Measurements from ENCODE around the gene AMACR.

AMACR gene

GRCh38 chr5:34005211-34005610, 2.6 kb downstream of the AMACR start:
- no peak for DNase-seq

GRCh38 chr5:34003941-34004340, 3.9 kb downstream of the AMACR start:
- DNase-seq = no peak

DNA sequence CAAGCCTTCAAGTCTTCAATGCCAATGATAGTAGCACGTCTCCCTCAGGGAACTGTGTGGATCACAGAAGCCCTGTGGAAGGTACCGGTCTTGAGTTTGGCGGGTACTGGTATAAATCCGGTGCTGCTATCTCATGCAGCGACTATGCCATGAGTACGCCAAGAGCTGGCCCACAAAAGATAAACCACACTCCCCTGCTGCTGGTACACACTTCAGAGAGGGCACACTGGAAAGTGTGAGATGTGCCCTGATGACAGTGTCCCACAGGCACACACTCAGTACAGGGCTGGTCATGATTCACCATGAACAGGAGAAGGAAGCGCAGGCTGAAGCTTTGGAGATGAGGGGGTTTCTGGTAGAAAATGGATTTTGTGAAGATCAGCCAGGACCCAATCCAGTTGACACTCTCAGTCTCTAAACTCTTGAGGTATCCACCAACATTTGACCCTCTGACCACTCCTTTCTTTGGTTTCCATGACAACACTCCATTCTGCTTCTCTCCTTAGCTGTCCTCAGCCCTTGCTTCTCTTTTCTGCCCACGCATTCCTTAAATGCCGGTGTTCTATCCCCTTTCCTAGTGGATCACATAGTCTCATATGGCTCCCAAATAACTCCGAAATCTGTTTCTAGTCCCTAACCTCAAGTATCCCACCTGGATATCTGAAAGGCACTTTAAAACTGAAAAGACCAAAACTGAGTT, 5.1 kb downstream of the AMACR start:
- DNase-seq = no peak

GRCh38 chr5:34001241-34001841, 6.5 kb downstream of the AMACR start:
- DNase-seq = no peak

DNA sequence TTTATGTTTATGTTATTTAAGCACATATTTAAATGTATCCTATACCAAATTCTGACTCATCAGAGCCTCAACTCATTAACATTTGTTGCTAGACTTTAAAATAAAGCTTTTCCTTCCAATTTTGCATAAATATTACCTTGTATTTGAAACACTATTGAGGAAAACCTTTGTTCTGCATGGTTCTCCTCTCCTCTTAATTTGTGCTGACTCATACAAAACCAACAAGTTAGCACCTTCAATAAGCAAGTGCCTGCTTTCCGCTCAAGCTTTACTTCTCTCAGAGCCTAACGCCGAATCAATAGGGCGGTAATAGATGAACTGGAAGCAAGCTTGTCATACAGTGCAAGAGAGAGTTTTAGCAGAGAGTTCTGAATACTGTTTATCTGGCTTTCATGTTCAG, 7.9 kb downstream of the AMACR start:
- no peak for DNase-seq

DNA sequence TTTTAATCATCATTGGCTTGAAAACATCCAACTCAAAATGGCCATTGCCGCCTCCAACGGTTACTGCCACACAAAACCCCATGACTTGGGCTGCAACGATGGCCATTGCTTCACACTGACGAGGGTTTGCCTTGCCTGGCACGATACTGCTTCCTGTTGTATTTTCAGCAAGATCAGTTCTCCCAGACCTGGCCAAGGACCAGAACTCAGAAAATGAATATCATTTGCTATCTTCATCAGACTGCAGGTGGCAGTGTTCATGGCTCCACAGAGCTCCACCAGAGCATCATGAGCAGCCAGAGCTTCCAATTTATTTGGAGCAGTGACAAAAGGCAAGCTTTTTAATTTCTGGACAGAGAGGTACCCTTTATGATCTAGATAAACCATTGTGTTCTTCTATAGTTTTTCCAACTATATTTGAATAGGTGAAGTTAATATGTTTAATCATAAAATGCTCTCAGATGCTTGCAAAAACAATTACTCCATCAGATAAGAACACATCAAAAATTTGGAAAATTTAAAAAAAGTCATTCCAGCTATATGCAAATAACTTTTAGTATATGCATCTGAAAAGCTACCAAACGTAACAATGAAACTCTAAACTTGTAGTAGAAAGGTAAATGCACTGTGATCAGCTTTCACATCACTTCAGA, 10.4 kb downstream of the AMACR start:
- peak; percentile 69 to 74 for DNase-seq

GRCh38 chr5:33995865-33996264, 12.0 kb downstream of the AMACR start:
- no peak for DNase-seq

DNA sequence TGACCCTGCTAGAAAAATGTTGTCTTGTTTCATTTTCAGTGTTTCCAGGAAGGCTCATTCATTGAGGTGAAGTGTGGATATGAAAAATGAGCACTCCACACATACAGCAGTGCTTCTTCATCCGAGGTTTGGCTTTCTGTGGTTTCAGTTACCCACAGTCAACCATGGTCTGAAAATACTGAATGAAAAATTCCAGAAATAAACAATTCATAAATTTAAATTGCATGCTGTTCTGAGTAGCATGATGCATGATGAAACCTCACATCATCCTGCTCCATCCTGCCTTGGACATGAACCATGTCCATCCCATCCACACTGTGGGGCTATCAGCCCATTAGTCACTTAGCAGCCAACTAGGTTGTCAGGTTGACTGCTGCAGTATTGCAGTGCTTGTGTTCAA, 13.0 kb downstream of the AMACR start:
- no peak for DNase-seq

DNA sequence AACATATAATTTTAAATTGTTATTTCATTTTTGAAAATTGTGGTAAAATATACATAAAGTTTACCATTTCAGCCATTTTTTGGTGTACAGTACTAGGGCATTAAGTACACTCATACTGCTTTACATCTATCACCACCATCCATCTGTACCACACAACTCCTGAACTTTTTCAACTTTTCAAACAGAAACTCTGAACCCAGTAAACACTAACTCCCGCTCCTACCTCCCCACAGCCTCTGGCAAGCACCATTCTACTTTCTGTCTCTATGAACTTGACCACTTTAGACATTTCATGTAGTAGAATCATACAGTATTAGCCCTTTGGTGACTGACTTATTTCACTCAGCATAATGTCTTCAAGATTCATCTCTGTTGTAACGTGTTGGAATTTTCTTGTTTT, 15.0 kb downstream of the AMACR start:
- no peak for DNase-seq

- no peak for DNase-seq
Observed at GRCh38 chr5:33985447-33985846, 22.4 kb downstream of the AMACR start.

DNA sequence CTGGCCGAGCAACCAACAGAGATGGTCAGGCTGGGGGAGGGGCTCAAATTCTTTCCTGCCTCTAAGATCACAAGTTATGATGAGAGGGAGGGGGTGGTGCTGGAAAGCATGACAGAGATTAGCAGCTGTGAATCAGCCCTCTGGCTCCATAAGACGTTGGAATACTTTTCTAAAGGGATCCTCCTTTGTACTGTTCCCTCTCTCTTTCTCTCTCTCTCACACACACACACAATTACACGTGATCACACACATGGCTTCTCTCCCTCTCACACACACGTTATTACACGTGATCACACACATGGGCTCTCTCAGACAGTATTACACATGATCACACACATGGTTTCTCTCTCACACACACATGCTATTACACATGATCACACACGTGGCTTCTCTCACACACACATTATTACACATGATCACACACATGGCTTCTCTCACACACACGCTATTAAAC, 23.2 kb downstream of the AMACR start, which contains the start of gene SLC45A2:
Gene SLC45A2, minus strand, starts transcription at position 23 of the 454 bp plus-strand sequence. CDS start 110 bp downstream, outside the sequence.
- no peak for DNase-seq

DNA sequence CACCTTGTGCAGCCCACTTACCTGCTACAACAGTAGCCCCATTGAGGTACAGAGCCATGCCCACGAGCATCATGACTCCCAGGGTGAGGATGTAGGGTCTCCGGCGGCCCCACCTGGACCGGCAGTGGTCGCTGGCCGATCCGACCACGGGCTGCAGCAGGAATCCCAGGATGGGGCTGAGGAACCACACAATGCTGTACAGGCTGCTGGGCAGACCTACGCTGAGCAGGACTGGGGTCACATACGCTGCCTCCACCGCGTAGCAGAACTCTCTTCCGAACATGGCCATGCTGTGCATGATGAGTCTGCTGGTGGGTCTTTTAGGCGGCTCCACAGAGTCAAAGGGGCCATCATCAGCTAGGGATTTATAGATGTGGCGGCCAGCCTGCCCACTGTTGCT, 23.7 kb downstream of the AMACR start:
- DNase-seq = no peak

GRCh38 chr5:33981408-33982162, 26.3 kb downstream of the AMACR start:
- DNase-seq = no peak

DNA sequence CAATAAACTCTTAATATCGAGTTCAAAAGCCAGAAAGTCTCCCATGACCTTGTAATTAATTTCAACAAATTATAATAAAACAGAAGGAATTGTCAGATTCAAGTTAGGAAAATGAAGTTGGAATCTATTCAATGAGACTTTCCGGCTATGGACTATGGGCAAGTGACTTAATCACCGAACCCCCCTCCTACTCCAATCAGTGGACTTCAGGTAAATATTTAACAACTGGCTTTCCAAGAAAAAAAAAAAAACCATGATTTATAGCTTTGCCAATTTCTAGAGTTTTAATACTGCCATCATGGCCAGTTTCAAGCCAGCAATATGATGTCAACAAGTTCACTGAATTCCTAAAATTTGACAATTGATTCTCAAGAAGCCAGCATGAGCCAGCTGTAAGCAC, 27.8 kb downstream of the AMACR start:
- DNase-seq = no peak

GRCh38 chr5:33978306-33978705, 29.5 kb downstream of the AMACR start:
- no peak for DNase-seq

- no peak for DNase-seq
Observed at GRCh38 chr5:33976307-33976706, 31.5 kb downstream of the AMACR start.

- no peak for DNase-seq
Observed at GRCh38 chr5:33975852-33976251, 32.0 kb downstream of the AMACR start.

DNA sequence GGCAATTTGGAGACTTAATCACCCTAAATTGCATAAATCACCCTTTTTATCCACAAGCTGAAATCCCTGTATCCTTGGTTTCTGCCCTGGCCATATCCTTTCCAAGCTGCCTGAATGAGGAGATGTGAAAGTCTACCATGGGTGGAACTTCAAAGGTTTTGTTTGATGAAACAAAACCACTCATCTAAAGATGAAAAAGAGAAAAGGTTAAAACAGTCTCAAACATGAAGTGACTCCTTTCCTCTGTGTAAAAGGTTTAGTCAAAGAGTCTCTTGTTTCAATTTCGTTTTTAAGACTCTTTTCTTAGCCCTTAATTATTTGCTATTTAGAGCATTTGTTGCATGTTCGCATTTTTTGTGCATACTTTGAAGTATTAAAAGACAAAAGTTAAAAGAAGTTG, 34.6 kb downstream of the AMACR start:
- no peak for DNase-seq

DNA sequence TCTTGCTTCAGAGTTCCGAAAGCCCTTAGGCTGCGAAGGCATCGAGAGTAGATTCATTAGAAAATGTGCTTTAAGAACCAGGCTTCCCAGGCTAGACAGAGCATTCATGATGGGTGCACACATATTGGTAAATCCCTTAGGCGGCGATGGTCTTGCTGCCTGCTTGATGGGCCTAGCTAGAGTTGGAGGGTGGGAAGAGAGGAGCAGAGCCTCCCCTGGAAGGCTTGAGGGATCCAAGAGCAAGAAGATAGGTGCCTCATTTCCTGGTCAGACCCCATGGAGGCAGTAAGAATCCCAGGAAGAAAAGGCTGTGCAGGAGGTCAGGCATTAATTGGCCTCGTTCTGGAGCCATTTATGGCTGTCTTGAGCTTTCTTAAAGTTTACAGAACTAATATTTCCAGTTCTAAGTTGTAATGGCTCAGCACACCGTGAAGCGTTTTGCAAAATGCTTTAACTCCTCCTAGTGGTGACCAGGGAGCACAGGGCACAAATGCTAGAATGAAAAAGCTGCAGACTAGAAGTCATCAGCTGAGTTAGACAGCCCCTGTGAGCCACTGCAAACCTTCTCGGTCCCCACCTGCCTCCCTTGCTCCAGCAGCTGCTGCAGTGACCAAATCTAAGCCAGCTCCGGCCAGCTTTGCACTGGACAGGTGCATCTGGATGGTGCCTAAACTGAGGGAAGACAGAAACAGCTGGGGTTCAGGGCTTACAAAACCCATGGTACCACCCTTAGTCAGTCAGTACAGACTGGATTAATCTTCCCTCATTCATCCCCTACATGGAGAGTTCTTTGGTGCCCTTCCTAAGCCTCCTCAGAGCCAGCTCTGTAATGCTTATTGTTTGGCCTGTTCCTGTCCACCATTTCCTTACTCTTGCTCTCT, 38.0 kb downstream of the AMACR start:
- DNase-seq = peak; percentile 36 to 39

- no peak for DNase-seq
Observed at GRCh38 chr5:33968211-33969005, 39.4 kb downstream of the AMACR start.

DNA sequence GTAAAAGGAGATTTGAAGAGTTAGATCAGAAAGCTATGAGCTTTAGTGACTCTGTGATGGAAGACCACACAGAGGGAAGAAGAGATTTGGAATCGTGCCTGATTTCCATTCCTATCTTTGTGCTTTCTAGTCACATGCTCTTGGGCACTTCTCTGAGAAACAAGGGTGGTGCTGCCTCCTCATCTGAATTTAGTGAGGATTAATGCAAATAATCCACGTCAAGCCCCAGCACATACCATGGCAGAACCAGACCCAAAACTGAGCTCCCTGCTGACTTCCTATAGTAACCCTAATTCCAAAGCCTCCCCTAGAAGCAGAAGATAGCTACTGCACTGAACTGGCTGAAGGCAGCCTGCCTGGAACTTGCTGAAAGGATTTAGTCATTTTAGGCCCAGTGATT, 41.0 kb downstream of the AMACR start:
- no peak for DNase-seq

Data from AML-193 (cell line).